Measurements from ENCODE around the gene AQP6.

GRCh38 chr12:49982246-49983087 lies 9.7 kb downstream of the AQP6 start:
- TF ChIP-seq CTCF (IDR thresholded peaks at IDR 0.05) (no peak), POLR2A (IDR thresholded peaks at IDR 0.05) (no peak)
